ENCODE results near the gene ARHGEF40. TPM values are rescaled to one million over a fixed set of nuclear protein-coding genes. Genes with fewer than 3 reads are reported as not detected.
A peak's percentile ranks its signal among the peaks of the same experiment; 100 is the strongest.
"Not testable (repeated sequence)": the region's sequence is repeated elsewhere in the genome, so short reads cannot be mapped to it uniquely, and the experiment has no call there.

The ARHGEF40 gene
- polyA plus RNA-seq, 3 donors: 65.3 to 87.0 (median 76.4) TPM

GRCh38 chr14:21036751-21037150 lies 33.4 kb upstream of the ARHGEF40 start:
- DNase-seq (ENCODE audit: extremely low read depth in 1 of 11, low read depth in 9 of 11, low spot score in 4 of 11): no peak

GRCh38 chr14:21037156-21037555 lies 32.9 kb upstream of the ARHGEF40 start:
- no peak for DNase-seq (ENCODE audit: extremely low read depth in 1 of 11, low read depth in 9 of 11, low spot score in 4 of 11)

- peak in 4 of 11 donors; percentile 48 to 63 (median 60) for DNase-seq (ENCODE audit: extremely low read depth in 1 of 11, low read depth in 9 of 11, low spot score in 4 of 11)
Measured at GRCh38 chr14:21038441-21039422, 31.4 kb upstream of the ARHGEF40 start.

GRCh38 chr14:21039585-21040369 lies 30.3 kb upstream of the ARHGEF40 start:
- peak in 8 of 11 donors; percentile 54 to 84 (median 66) for DNase-seq (ENCODE audit: extremely low read depth in 1 of 11, low read depth in 9 of 11, low spot score in 4 of 11)

- no peak for DNase-seq (ENCODE audit: extremely low read depth in 1 of 11, low read depth in 9 of 11, low spot score in 4 of 11)
Measured at GRCh38 chr14:21040370-21040925, 29.7 kb upstream of the ARHGEF40 start.

- DNase-seq (ENCODE audit: extremely low read depth in 1 of 11, low read depth in 9 of 11, low spot score in 4 of 11): not testable (repeated sequence)
Measured at GRCh38 chr14:21040941-21041340, 29.2 kb upstream of the ARHGEF40 start.

GRCh38 chr14:21041676-21042433 lies 28.2 kb upstream of the ARHGEF40 start, which contains the start of gene RNASE7:
Gene RNASE7, plus strand, starts transcription at chr14:21042362. Its CDS starts 631 bp downstream, at chr14:21042993.
- no peak for DNase-seq (ENCODE audit: extremely low read depth in 1 of 11, low read depth in 9 of 11, low spot score in 4 of 11)

- DNase-seq (ENCODE audit: extremely low read depth in 1 of 11, low read depth in 9 of 11, low spot score in 4 of 11): no peak
Measured at GRCh38 chr14:21042918-21043317, 27.2 kb upstream of the ARHGEF40 start.

GRCh38 chr14:21043387-21043973 lies 26.6 kb upstream of the ARHGEF40 start:
- DNase-seq (ENCODE audit: extremely low read depth in 1 of 11, low read depth in 9 of 11, low spot score in 4 of 11): no peak

- no peak for DNase-seq (ENCODE audit: extremely low read depth in 1 of 11, low read depth in 9 of 11, low spot score in 4 of 11)
Measured at GRCh38 chr14:21043974-21044618, 26.0 kb upstream of the ARHGEF40 start.

- no peak for DNase-seq (ENCODE audit: extremely low read depth in 1 of 11, low read depth in 9 of 11, low spot score in 4 of 11)
Measured at GRCh38 chr14:21047378-21047781, 22.7 kb upstream of the ARHGEF40 start.

GRCh38 chr14:21048638-21049037 lies 21.5 kb upstream of the ARHGEF40 start:
- DNase-seq (ENCODE audit: extremely low read depth in 1 of 11, low read depth in 9 of 11, low spot score in 4 of 11): no peak

- no peak for DNase-seq (ENCODE audit: extremely low read depth in 1 of 11, low read depth in 9 of 11, low spot score in 4 of 11)
Measured at GRCh38 chr14:21049271-21049673, 20.8 kb upstream of the ARHGEF40 start.

GRCh38 chr14:21050597-21050996 lies 19.5 kb upstream of the ARHGEF40 start:
- DNase-seq (ENCODE audit: extremely low read depth in 1 of 11, low read depth in 9 of 11, low spot score in 4 of 11): no peak

- no peak for DNase-seq (ENCODE audit: extremely low read depth in 1 of 11, low read depth in 9 of 11, low spot score in 4 of 11)
Measured at GRCh38 chr14:21053184-21054122, 16.7 kb upstream of the ARHGEF40 start.

- DNase-seq (ENCODE audit: extremely low read depth in 1 of 11, low read depth in 9 of 11, low spot score in 4 of 11): no peak
Measured at GRCh38 chr14:21054123-21054767, 15.9 kb upstream of the ARHGEF40 start.
